Hematopoietic multipotent progenitor cell treated with erythropoietin and hydrocortisone succinate and interleukin-3 and kit ligand, for 6 days (in vitro differentiated cells): ENCODE results near the gene RAPGEF1.
A peak's percentile ranks its signal among the peaks of the same experiment; 100 is the strongest.

ENCODE experiments used
- DNase-seq: peaks from one replicate; pipeline ENCODE4 v3.0.0-alpha.2; 2015

RAPGEF1 gene

DNA sequence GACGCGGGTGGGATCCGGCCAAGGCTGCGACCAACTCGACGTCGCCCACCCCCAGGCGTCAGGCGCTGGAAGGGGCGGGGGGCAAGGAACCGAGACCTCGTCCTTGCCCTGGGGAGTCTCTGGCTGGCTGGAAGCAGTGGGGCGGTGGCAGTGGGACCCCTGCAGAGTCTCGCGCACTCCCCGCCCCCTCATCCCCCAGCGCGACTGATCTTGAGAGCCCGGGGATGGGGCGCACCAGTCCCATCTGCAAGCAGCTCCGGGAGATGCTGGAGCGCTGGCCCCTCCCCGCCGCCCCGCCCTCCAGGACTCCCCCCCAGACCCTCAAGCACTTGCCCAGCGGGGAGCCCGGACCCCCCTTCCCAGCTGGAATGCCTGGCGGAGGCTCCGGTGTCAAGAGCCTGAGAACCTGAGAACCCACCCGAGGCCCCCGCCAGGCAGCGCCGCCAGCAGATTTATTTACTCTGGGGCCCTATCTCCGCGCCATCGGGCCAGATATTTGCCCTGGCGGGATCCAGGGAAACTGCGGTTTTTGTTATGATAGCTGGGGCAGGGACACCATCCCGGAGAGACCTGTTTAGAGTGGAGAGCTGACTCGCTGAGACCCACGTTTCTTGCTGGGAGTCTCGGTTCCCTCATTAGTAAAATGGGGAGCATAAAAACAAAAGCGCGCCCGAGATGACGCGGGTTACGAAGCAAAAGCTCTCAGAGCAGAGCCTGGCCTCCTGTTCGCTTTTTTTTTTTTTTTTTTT is 193.4 kb downstream of the RAPGEF1 start:
- DNase-seq: no peak

DNA sequence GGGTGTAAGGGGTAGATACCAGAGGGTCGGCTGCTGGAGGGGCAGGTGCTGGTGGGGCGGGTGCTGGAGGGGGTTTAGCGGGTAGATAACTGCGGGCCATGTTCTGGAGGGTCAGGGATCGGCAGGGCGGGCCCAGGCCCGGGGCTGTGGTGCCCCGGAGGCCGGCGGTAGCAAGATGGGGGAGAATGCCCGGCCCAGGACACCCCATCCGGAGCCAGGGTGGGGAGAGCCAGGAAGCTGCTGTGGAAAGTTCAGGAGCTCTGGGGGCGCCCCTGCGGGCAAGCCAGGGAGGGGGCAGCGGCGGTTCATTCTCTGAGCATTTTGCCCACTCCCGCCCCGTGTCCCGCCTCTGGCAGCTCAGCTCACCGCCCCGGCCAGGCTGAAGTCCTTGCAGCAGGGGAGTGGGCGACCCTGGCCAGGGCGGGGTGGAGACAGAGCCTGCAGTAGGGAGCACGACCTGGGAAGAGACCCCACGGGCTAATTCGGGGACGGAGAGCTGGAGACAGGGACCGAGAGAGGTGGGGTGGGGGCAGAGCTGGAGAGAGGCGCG is 194.0 kb downstream of the RAPGEF1 start:
- no peak for DNase-seq

DNA sequence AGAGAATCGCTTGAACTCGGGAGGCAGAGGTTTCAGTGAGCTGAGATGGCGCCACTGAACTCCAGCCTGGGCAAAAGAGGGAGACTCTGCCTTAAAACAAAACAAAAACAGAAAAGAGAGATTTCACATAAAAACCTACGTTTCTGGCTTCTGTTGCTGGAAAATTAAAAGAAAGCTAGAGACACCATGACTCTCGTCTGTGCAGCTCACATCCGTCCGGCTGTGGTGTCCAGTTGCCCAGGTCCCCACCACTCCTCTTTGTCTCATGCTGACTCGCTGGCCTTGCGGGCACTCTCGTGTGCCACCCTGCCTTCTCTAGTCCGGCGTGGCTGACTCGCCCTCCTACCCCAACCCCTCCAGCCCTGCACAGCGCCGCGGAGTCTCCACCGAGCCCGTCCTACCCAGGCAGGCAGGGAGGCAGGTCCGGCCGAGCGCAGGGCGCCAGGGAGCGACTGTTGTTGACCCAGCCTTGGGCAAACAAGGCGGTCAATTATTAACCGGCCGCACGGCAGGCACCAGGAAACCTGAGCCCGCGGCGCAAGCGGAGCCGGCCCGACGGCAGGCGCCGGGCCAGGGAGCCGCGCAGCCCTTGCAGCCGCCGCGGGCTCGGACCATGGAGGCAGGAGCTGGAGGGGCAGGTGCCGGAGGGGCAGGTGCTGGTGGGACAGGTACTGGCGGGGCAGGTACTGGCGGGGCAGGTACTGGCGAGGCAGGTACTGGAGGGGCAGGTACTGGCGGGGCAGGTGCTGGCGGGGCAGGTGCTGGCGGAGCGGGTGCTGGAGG is 194.7 kb downstream of the RAPGEF1 start, which contains the start of gene PRRT1B:
TSS of gene PRRT1B (plus strand) at position 521 of the 783 bp plus-strand sequence. CDS start at position 614, 93 bp downstream.
- DNase-seq: no peak

DNA sequence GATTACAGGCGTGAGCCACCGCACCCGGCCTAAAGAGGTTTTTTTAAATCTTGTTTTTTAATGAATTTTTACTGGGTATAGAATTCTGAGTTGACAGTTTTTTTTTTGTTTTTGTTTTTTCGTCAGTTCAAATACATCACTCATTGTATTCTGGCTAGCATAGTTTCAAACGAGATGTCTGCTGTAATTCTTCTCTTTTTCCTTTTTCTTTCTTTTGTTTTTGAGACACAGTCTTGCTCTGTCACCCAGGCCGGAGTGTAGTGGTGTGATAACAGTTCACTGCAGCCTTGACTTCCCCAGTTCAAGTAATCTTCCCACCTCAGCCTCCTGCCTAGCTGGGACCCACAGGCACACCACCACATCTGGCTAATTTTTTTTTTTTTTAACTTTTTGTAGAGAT is 196.7 kb downstream of the RAPGEF1 start:
- no peak for DNase-seq

- no peak for DNase-seq
Measured at GRCh38 chr9:131539223-131539923, 200.5 kb downstream of the RAPGEF1 start.

GRCh38 chr9:131537946-131538345 is 201.9 kb downstream of the RAPGEF1 start:
- DNase-seq: no peak

GRCh38 chr9:131534721-131535237 is 205.1 kb downstream of the RAPGEF1 start:
- peak; percentile 92 for DNase-seq

DNA sequence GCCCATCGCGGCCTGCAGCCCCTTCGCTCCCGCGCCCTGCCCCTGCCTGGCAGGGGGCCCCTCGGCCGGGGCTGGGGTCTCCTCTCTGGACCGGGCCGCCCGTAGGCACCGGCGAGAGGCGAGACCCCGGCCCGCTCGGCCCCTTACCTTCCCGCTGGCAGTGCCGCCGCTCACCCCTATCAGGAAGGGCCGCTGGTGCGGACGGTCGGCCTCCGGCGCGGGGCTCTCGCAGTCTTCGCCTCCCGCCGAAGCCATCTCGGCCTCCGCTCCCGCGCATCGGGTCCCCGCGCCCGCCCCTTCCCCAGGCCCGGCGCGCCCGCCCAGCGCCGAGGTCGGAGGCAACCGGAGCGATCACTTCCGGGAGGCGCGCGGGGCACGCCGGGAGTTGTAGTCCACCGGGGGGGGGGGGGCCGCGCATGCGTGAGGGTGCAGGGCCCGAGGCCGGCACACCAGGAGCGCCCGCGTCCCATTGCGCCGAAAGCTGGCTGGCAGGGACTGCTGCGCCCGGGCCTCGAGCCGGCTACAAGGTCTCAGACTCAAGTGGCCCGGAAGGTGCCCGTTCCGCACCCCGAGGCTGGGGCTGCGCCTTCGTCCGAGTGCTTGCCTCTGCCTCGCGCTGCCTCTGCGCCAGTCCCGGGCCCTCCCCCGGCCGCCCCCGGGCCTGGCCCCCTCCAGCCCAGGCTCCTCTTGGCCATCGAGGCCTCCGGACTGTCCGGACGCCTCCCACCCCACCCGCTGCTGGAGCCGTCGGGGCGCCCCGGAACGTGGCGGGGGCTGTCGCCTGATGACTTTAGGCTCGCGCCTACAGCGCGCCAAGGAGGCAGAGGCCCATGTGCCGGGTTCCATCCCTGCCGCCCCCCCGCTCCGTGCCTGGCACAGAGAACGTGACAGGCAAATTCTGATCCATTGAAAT is 208.7 kb downstream of the RAPGEF1 start, which contains the start of gene UCK1:
TSS of gene UCK1 (minus strand) at position 344 of the 913 bp plus-strand sequence. CDS start at position 255, 89 bp downstream.
- DNase-seq: peak; percentile 91

DNA sequence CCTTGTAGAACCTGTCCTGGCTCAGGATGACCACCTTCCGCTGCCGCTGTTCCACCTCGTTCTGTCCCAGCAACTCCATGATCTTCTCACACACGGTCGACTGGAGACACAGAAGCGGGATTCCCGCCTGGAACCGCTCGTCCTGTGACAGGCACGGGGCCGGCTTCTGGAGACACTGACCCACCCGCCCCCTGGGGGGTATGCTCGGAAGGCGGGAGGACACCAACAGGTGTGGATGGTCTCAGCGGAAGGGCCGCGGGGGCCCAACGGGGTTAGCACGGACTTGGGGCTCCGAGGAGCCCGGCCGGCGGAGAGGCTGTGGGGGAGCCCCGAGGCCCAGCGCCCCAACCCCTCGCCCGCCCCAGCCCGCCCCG is 209.3 kb downstream of the RAPGEF1 start:
- DNase-seq: peak; percentile 43

DNA sequence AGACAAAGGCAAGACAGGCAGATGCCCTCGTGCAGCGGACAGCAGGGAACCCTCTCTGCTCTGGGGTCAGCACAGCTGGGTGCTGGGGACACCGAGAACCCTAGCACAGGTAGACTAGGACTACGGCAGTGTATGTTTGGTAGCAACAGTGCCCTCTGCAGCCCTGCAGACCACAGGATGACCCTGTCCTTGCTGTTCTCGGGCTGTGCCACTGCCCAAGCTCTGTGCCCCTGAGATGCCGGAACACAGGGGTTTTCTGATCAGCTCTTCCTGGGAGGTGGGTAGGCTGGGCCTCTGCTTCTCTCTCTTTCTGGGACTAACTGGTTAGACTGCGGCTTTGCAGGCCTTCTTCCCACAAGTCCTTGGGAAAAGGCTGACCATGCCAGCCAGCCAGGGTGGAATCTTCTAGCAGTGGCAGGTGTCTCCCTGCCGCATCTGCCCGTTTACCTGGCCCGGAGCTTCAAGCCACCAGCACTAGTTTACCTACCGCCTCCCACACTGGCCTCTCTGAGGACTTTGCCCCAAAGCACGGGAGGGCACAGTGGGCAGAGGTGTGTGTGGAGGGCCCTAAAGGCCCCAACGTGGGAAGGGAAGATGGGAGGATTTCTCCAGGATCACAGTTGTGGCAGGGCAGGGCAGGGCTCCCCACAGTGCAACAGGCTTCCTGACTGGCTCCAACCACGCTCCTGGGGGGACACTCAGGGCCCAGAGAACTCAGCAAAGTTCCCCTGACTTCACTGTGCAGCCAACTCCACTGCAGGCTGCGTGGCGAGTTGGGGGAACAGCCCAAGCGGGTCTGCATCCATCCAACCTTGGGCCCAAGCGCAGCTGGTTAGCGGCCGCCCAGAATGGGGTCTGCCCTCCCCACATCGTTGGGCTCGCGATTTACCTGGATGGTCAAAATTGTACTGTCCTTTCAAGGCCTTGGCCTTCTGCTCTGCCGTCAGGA is 210.0 kb downstream of the RAPGEF1 start:
- DNase-seq: no peak

GRCh38 chr9:131528886-131529505 is 210.9 kb downstream of the RAPGEF1 start:
- DNase-seq: no peak

DNA sequence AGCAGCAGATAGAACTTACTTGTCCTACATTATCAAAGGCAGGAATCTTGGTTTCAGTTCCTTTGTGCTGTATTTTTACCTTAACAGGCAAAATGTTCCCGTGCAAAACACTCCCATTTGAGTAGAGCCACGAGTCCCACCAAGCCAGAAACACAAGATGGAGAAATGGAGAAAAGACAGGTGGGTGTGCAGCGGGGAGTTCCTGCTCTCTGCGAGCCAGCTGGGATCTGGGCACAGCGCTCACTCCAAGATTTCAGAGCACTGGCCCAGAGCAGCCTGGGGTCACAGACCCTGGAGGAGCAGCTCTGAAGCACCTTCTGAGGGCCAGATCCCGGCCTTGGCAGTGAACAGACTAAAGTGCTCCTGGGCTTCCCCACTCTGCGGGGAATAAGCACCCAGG is 211.7 kb downstream of the RAPGEF1 start:
- DNase-seq: no peak
